HG03571 (cell line): Measurements from ENCODE around the gene STARD7.
"Not testable (repeated sequence)": the region's sequence is repeated elsewhere in the genome, so short reads cannot be mapped to it uniquely, and the experiment has no call there.

Source experiments
- ATAC-seq: cut with Tn5 transposase; IDR thresholded peaks from one replicate; pipeline ENCODE4 v1.9.1; 2021; ENCODE audit not compliant: unreplicated experiment

The STARD7 gene

GRCh38 chr2:96238266-96238665 lies 29.6 kb upstream of the STARD7 start:
- ATAC-seq, result no peak

- ATAC-seq, result no peak
These were observed 28.3 kb upstream of the STARD7 start for GRCh38 chr2:96236882-96237281.

- ATAC-seq, result peak; percentile 92
These were observed 25.3 kb upstream of the STARD7 start for GRCh38 chr2:96233880-96234316.

- ATAC-seq, result no peak
These were observed 24.8 kb upstream of the STARD7 start for GRCh38 chr2:96233436-96233835.

- ATAC-seq, result no peak
These were observed 22.7 kb upstream of the STARD7 start for GRCh38 chr2:96231316-96231715.

- no peak for ATAC-seq
These were observed 16.4 kb upstream of the STARD7 start for GRCh38 chr2:96225016-96225533.

GRCh38 chr2:96221106-96221505 lies 12.5 kb upstream of the STARD7 start:
- not testable (repeated sequence) for ATAC-seq

- ATAC-seq, result not testable (repeated sequence)
These were observed 11.3 kb upstream of the STARD7 start for GRCh38 chr2:96219959-96220358.

GRCh38 chr2:96218508-96219131 lies 10.0 kb upstream of the STARD7 start:
- ATAC-seq, result no peak

- ATAC-seq, result no peak
These were observed 5.9 kb upstream of the STARD7 start for GRCh38 chr2:96214554-96214953.

GRCh38 chr2:96213379-96213778 lies 4.8 kb upstream of the STARD7 start:
- ATAC-seq, result no peak

- no peak for ATAC-seq
These were observed 3.7 kb upstream of the STARD7 start for GRCh38 chr2:96212339-96212738.

GRCh38 chr2:96209729-96210085 lies 1.1 kb upstream of the STARD7 start:
- no peak for ATAC-seq

GRCh38 chr2:96209011-96209728 lies 543 bp upstream of the STARD7 start:
- no peak for ATAC-seq

GRCh38 chr2:96207774-96208142 lies 869 bp downstream of the STARD7 start:
- ATAC-seq, result no peak

GRCh38 chr2:96207073-96207773 lies 1.4 kb downstream of the STARD7 start:
- no peak for ATAC-seq

GRCh38 chr2:96205888-96206287 lies 2.7 kb downstream of the STARD7 start:
- ATAC-seq, result no peak

- no peak for ATAC-seq
These were observed 3.6 kb downstream of the STARD7 start for GRCh38 chr2:96204836-96205624.

GRCh38 chr2:96203130-96204028 lies 5.2 kb downstream of the STARD7 start:
- ATAC-seq, result no peak
